Ovary (tissue), 3 donors: ENCODE measurements around the gene MAPK1.
"Not testable (repeated sequence)": the region's sequence is repeated elsewhere in the genome, so short reads cannot be mapped to it uniquely, and the experiment has no call there.

ENCODE experiments used
- CTCF ChIP-seq, 3 donors: fragments of 450-650 bp in 2 of 3; fragments of 200-600 bp in 1 of 3; IDR thresholded peaks; one replicate each; pipeline versions ENCODE4 v1.5.1 to v1.8.0; 2016 to 2022; ENCODE audit warnings: antibody characterized with exemption in 3 of 3, mild to moderate bottlenecking in 1 of 3
- POLR2A ChIP-seq: fragments of 450-650 bp; IDR thresholded peaks from one replicate; pipeline ENCODE4 v1.6.1; 2017; ENCODE audit warnings: antibody characterized with exemption, mild to moderate bottlenecking, moderate library complexity
- donor health status: DM: no; HTN: no; CAD: no.

- TF ChIP-seq POLR2A; CTCF (IDR thresholded peaks at IDR 0.05): not testable (repeated sequence)
These were observed 142.9 kb downstream of the MAPK1 start for GRCh38 chr22:21724496-21724895.
